Neural cell (in vitro differentiated cells): ENCODE data around the gene COX15.

Source experiments
- EP300 ChIP-seq: fragments of 450-650 bp; conservative IDR thresholded peaks from 2 replicates; pipeline ENCODE4 v1.6.1; 2014; ENCODE audit warnings: antibody characterized with exemption, mild to moderate bottlenecking, moderate library complexity; ENCODE audit not compliant: poor library complexity, severe bottlenecking
- EZH2 ChIP-seq: fragments of 200-600, 300-800 bp; shearing (Covaris generic), sonication (generic); IDR thresholded peaks from 2 replicates; pipeline ENCODE4 v1.6.1; 2014; ENCODE audit warnings: antibody characterized with exemption, low read length, borderline replicate concordance, mild to moderate bottlenecking; ENCODE audit not compliant: insufficient read depth, poor library complexity, severe bottlenecking
- MXI1 ChIP-seq: fragments of 450-650 bp; conservative IDR thresholded peaks from 2 replicates; pipeline ENCODE4 v1.6.1; 2014; ENCODE audit warnings: antibody characterized with exemption, mild to moderate bottlenecking; ENCODE audit not compliant: poor library complexity, severe bottlenecking
- POLR2AphosphoS5 ChIP-seq: IDR thresholded peaks from 2 replicates; pipeline ENCODE4 v1.6.1; 2012
- RAD21 ChIP-seq: fragments of 450-650 bp; conservative IDR thresholded peaks from 2 replicates; pipeline ENCODE4 v1.6.1; 2014; ENCODE audit warnings: antibody characterized with exemption, mild to moderate bottlenecking, moderate library complexity
- SMC3 ChIP-seq: fragments of 450-650 bp; conservative IDR thresholded peaks from 2 replicates; pipeline ENCODE4 v1.6.1; 2014; ENCODE audit warnings: antibody characterized with exemption, mild to moderate bottlenecking, moderate library complexity; ENCODE audit not compliant: poor library complexity
- TF ChIP-seq, protein P1 (sequence below): fragments of 450-650 bp; IDR thresholded peaks from 2 replicates; pipeline ENCODE4 v1.5.1; 2014; ENCODE audit warnings: antibody characterized with exemption, mild to moderate bottlenecking, moderate library complexity; ENCODE audit not compliant: poor library complexity, severe bottlenecking
- TF ChIP-seq, protein P2 (sequence below): IDR thresholded peaks from 2 replicates; pipeline ENCODE4 v1.6.1; 2012; ENCODE audit warnings: borderline replicate concordance

GRCh38 chr10:99775850-99776249 is 43.9 kb upstream of the COX15 start:
- TF ChIP-seq, protein P1, sequence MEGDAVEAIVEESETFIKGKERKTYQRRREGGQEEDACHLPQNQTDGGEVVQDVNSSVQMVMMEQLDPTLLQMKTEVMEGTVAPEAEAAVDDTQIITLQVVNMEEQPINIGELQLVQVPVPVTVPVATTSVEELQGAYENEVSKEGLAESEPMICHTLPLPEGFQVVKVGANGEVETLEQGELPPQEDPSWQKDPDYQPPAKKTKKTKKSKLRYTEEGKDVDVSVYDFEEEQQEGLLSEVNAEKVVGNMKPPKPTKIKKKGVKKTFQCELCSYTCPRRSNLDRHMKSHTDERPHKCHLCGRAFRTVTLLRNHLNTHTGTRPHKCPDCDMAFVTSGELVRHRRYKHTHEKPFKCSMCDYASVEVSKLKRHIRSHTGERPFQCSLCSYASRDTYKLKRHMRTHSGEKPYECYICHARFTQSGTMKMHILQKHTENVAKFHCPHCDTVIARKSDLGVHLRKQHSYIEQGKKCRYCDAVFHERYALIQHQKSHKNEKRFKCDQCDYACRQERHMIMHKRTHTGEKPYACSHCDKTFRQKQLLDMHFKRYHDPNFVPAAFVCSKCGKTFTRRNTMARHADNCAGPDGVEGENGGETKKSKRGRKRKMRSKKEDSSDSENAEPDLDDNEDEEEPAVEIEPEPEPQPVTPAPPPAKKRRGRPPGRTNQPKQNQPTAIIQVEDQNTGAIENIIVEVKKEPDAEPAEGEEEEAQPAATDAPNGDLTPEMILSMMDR, result no peak
- TF ChIP-seq SMC3 (no peak), POLR2AphosphoS5 (no peak), RAD21 (no peak), MXI1 (no peak), EP300 (no peak), EZH2 (no peak)
- TF ChIP-seq, protein P2, sequence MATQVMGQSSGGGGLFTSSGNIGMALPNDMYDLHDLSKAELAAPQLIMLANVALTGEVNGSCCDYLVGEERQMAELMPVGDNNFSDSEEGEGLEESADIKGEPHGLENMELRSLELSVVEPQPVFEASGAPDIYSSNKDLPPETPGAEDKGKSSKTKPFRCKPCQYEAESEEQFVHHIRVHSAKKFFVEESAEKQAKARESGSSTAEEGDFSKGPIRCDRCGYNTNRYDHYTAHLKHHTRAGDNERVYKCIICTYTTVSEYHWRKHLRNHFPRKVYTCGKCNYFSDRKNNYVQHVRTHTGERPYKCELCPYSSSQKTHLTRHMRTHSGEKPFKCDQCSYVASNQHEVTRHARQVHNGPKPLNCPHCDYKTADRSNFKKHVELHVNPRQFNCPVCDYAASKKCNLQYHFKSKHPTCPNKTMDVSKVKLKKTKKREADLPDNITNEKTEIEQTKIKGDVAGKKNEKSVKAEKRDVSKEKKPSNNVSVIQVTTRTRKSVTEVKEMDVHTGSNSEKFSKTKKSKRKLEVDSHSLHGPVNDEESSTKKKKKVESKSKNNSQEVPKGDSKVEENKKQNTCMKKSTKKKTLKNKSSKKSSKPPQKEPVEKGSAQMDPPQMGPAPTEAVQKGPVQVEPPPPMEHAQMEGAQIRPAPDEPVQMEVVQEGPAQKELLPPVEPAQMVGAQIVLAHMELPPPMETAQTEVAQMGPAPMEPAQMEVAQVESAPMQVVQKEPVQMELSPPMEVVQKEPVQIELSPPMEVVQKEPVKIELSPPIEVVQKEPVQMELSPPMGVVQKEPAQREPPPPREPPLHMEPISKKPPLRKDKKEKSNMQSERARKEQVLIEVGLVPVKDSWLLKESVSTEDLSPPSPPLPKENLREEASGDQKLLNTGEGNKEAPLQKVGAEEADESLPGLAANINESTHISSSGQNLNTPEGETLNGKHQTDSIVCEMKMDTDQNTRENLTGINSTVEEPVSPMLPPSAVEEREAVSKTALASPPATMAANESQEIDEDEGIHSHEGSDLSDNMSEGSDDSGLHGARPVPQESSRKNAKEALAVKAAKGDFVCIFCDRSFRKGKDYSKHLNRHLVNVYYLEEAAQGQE, result no peak
